H4 (cell line): ENCODE measurements around the gene TSPAN9. TPM values are rescaled to one million over a fixed set of nuclear protein-coding genes. Genes with fewer than 3 reads are reported as not detected.

Source experiments
- DNase-seq: peaks from one replicate; pipeline ENCODE4 v3.0.0-alpha.2; 2015; ENCODE audit warnings: low spot score
- total RNA-seq: library from RNA; depleted of rRNA; stranded (reverse); fragments of >200 nt; shearing (Covaris generic); gene quantifications from 2 replicates; pipeline ENCODE4 v1.2.3, GENCODE V29; 2014; rRNA removed

TSPAN9 gene
- total RNA-seq, 1 experiment from 2014 or later: 12.7 TPM

GRCh38 chr12:3335078-3335487 lies 257.9 kb downstream of the TSPAN9 start:
- DNase-seq: no peak

Other genes with a start within 250 kb of the TSPAN9 start
- gene NRIP2, start 242.3 kb upstream of the TSPAN9 start, total RNA-seq: 0.04 TPM in 1 of 2 replicates, not detected in the other
- gene TEX52, start 220.3 kb upstream of the TSPAN9 start, total RNA-seq: not detected in 2 replicates
- 45.8 and 61.9 TPM in 2 replicates for gene FOXM1, start 200.2 kb upstream of the TSPAN9 start, total RNA-seq
- 71.0 and 94.6 TPM in 2 replicates for gene RHNO1, start 200.2 kb upstream of the TSPAN9 start, total RNA-seq
- 29.4 and 35.1 TPM in 2 replicates for gene TULP3, start 186.5 kb upstream of the TSPAN9 start, total RNA-seq
- gene TEAD4, start 118.0 kb upstream of the TSPAN9 start, total RNA-seq: 12.7 and 23.6 TPM in 2 replicates